Tracheal epithelial cell (primary cell): Measurements from ENCODE around the gene TTC16. TPM values are rescaled to one million over a fixed set of nuclear protein-coding genes. Genes with fewer than 3 reads are reported as not detected.

ENCODE experiments used
- total RNA-seq: library from RNA; depleted of rRNA; stranded (reverse); fragments of >200 nt; gene quantifications from 2 replicates; pipeline ENCODE4 v1.2.1, GENCODE V29; 2014

TTC16 gene, protein sequence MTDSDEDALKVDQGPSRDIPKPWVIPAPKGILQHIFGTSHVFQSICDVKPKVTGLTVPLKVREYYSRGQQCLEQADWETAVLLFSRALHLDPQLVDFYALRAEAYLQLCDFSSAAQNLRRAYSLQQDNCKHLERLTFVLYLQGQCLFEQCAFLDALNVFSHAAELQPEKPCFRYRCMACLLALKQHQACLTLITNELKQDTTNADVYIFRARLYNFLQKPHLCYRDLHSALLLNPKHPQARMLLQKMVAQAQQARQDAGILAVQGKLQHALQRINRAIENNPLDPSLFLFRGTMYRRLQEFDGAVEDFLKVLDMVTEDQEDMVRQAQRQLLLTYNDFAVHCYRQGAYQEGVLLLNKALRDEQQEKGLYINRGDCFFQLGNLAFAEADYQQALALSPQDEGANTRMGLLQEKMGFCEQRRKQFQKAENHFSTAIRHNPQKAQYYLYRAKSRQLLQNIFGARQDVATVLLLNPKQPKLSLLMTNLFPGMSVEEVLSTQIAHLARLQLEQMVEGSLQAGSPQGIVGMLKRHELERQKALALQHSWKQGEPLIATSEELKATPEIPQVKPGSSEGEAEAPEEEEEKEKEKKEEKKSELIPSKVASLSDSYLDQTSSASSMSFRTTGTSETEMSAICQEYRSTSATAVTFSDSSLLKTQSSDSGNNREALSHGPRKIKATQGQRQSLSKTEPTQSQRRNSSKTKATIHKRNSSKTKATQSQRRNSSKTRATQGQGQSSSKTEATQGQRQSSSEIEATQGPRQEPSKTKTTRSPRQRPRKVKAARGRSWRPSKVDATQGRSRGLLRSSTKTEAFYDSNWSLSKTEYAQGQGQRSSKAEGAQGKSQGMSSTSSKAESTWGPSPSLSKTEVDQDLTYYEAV
- not detected in 2 replicates for total RNA-seq

GRCh38 chr9:127715470-127716337, at the start of gene TTC16, which contains the start of gene PTRH1:
TSS of gene TTC16 (plus strand) at chr9:127716079. CDS start at chr9:127716146, 67 bp downstream.
TSS of gene PTRH1 (minus strand) at chr9:127715663. CDS start at chr9:127715639, 24 bp downstream.

DNA sequence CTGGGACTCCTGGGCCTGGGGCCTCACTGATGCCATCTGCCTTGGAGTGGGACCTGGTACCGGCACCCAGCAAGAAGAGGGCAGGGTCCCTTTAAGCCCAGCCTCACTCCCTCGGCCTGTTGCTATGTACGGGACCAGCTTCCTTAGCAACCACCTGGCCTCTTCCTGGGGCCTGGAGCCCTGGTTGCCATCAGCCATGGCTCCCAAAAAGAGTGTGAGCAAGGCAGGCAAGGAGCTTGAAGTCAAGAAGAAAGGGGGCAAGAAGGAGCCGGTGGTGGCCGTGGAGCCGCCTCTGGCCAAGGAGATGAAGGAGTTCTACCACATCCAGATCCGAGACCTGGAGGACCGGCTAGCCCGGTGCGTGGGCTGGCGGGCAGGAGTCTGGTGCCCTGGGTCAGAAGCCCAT, 9.0 kb upstream of the TTC16 start, which contains the start of gene CFAP157:
TSS of gene CFAP157 (plus strand) at position 153 of the 406 bp plus-strand sequence. CDS start at position 197, 44 bp downstream.

DNA sequence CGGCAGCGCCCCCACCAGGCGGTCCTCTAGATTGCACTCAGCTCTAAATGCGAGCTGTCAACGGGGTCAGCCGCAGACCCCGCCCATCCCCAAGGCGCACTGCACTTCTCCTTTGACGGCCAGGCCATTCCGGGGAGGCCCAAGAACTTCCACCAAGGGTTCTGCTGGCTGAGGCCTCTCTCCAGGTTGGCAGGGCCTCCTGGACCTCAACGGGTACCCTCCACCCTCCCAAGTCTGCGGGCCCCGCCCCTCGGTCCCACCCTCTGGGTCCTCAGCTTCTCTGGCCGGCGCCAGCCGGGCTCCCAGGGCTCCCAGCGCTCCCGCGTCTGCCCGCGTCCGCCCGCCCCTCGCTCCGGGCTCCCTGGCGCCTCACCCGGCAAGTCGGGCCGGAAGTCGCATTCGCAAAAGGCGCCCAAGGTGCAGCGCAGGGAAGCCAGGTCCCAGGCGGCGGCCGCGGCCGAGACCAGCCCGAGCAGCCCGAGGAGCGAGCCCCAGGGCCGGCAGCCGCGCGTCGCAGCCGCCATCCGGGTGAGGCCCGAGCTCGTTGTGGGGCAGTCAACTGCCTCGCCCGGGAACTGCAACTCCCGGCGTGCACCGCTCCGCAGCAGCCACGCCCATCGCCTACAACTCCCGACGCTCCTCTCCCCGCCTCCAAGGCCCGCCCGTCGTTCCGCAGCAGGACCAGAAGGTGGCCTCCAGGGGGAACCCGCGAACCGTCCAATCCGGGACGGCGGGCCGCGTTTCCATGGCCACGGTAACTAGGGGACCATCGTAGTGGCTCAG, 19.1 kb downstream of the TTC16 start, which contains the start of gene TOR2A:
TSS of gene TOR2A (minus strand) at position 548 of the 783 bp plus-strand sequence. CDS start at position 524, 24 bp downstream.

DNA sequence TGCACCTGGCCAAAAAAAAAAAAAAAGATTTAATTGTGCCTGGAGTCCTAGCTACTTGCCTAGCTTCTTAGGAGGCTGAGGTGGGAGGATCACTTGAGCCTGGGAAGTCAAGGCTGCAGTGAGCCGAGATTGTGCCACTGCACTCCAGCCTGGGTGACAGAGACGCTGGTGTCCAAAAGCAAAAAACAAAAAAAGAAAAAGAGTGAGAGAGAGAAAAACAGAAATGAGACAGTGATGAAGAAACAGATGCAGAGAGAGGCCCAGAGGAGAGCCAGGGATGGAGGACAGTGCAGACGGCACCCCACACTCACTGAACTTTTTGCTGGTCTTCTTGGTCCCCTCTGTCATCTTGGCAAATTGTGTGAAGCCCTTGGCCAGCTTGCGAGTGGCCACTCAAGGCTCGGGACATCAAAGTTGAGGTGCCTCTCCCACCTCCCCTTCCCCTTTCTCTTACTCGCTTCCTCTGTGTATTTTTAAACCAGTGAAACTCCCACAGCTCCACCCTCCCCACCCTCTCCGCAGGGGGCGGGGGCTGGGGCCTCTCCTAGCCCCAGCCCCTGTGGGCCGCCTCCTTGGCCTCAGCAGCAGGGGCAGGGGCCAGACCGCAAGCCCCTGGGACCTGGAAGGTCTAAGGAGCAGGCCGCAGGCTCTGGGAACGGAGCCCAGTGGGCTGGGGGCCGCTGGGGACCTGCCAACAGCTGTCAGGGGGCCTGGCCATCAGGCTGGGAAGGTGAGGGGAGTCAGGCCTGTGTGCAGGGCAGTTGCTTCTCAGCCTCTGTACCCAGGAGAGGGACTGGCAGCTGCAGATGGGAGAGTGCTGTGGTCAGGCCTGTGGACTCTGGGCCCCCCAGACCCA, 62.6 kb downstream of the TTC16 start, which contains the start of gene SH2D3C:
TSS of gene SH2D3C (minus strand) at position 387 of the 856 bp plus-strand sequence. CDS start at position 348, 39 bp downstream.

Other genes with a start within 250 kb of the TTC16 start
- gene STXBP1, start 103.8 kb upstream of the TTC16 start, total RNA-seq: 7.2 and 10.2 TPM in 2 replicates
- not detected in 2 replicates for gene CFAP157, start 9.1 kb upstream of the TTC16 start, total RNA-seq
- 19.2 and 34.0 TPM in 2 replicates for gene PTRH1, start 416 bp upstream of the TTC16 start, total RNA-seq
- gene TOR2A, start 19.2 kb downstream of the TTC16 start, total RNA-seq: 4.8 and 5.5 TPM in 2 replicates
- gene SH2D3C, start 62.6 kb downstream of the TTC16 start, total RNA-seq: under 0.01 TPM in 2 replicates
- 40.1 and 42.2 TPM in 2 replicates for gene CDK9, start 70.0 kb downstream of the TTC16 start, total RNA-seq
- 86.3 and 124 TPM in 2 replicates for gene FPGS, start 86.8 kb downstream of the TTC16 start, total RNA-seq
- 0.48 and 0.85 TPM in 2 replicates for gene ENG, start 138.6 kb downstream of the TTC16 start, total RNA-seq
- 23.6 and 37.9 TPM in 2 replicates for gene AK1, start 161.6 kb downstream of the TTC16 start, total RNA-seq
- 23.0 and 26.3 TPM in 2 replicates for gene ST6GALNAC6, start 183.5 kb downstream of the TTC16 start, total RNA-seq
- gene ST6GALNAC4, start 201.0 kb downstream of the TTC16 start, total RNA-seq: 32.0 and 37.7 TPM in 2 replicates
- gene PIP5KL1, start 214.7 kb downstream of the TTC16 start, total RNA-seq: 3.8 and 6.0 TPM in 2 replicates
- 12.0 and 13.6 TPM in 2 replicates for gene DPM2, start 221.8 kb downstream of the TTC16 start, total RNA-seq